ENCODE results near the gene POP5.
"Not testable (repeated sequence)": the region's sequence is repeated elsewhere in the genome, so short reads cannot be mapped to it uniquely, and the experiment has no call there.

Gene POP5

DNA sequence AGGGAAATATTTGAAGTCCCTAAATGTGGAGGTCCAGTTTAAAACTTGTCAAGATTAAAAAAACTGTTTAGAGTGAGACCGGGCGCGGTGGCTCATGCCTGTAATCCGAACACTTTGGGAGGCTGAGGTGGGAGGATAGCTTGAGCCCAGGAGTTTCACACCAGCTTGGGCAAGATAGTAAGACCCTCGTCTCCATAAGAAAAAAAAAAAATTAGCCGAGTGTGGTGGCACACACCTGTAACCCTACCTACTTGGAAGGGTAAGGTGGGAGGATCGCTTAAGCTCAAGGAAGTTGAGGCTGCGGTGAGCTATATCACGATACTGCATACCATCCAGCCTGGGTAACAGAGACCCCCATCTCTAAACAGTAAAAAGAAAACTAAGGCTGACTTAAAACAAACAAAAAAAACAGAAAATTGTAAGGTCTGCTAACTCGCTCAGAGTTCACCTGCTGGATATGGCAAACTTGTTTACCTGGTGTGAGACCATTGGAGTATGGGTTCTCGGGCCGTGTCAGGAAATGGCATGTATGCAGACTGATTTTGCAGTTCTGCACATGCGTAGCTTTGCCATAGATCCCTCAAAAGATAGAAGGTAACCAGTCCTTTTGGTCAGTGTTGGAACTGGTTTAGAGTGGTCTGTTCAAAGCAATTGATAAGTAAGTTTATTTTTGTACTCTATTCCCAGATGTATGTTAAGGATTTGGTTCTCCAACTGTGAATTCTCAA is 45.0 kb downstream of the POP5 start:
- DNase-seq (ENCODE audit: low read depth), result no peak

DNA sequence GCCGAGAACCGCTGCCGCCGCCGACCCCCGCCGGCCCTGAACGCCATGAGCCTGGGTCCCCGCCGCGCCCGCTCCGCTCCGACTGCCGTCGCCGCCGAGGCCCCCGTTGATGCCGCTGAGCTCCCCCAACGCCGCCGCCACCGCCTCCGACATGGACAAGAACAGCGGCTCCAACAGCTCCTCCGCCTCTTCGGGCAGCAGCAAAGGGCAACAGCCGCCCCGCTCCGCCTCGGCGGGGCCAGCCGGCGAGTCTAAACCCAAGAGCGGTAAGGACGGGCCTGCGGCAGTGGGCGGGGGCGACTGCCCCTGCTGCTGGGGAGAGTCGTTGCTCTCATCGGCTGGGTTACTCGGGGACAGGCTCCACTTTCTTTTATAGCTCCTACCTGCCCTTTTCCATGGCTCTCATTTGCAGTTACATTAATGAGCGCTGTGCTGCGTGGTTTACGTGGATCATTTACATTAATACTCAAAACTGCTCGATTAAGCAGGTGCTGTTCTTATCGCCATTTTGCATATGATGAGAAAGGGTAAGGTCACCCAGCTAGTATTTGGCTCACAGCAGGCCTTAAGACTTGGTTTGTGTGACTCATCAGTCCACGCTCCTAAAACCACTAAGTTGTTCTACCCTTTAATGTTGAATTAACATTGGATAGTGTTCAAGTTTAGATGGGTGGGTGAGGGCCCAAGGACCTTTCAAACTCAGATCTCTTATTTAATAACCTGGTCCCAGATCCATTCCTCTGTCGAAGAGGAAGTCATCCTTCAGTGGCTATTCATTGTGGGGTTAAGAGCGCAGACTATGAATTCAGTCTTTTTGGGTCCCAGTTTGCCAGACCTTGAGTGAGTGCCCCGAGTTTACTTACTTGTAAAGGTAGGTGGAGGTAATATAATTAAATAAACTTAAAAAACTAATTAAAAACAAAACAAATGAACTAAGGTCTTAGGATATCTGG is 46.2 kb downstream of the POP5 start:
- DNase-seq (ENCODE audit: low read depth), result peak; percentile 32

DNA sequence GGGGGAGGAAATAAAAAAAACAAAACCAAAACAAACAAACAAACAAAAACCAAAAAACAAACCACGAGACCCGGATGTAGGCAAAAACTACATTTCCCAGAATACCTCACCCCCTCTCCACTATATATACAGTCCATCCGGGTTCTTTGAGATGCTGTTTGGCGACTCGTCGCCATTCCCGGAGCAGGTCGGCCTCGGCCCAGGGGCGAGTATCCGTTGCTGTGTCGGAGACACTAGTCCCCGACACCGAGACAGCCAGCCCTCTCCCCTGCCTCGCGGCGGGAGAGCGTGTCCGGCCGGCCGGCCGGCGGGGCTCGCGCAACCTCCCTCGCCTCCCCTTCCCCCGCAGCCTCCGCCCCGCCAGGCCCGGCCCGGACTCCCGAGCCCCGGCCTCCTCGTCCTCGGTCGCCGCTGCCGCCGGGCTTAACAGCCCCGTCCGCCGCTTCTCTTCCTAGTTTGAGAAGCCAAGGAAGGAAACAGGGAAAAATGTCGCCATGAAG is 46.9 kb downstream of the POP5 start, which contains the start of gene RNF10:
Gene RNF10, plus strand, starts transcription at position 154 of the 500 bp plus-strand sequence. CDS start 456 bp downstream, outside the sequence.
- DNase-seq (ENCODE audit: low read depth), result peak; percentile 76

DNA sequence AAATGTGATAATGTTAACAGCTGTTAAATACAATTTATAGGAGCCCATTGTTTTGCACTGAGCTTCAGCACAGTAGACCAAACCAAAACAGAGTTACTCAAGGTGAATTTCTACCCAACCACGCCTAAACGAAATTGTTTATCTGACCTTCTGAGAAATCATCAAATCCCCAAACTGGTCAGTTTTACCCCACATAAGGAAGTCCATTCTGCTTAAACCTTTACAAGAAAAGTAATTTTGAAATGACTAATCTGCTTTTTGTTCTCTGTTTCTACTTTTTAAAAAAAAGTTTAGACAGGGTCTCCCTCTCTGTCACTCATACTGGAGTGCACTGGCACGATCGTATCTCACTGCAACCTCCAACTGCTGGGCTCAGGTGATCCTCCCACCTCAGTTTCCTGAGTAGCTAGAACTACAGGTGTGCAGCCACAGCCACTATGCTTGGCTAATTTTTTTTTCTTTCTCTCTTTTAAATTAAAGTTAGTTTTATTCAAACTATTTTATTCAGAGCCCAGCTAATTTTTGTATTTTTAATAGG is 48.4 kb downstream of the POP5 start:
- DNase-seq (ENCODE audit: low read depth), result no peak

DNA sequence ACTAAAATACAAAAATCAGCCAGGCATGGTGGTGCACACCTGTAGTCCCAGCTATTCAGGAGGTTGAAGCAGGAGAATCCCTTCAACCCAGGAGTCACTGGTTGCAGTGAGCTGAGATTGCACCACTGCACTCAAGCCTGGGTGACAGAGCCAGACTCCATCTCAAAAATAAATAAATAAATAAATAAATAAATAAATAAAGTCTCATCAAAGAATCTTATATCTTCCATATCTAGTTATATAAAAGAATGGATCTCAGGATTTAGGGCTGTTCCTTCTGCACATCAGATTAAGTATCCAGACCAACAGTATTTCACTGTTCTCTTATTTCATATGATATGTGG is 50.8 kb downstream of the POP5 start:
- not testable (repeated sequence) for DNase-seq (ENCODE audit: low read depth)

DNA sequence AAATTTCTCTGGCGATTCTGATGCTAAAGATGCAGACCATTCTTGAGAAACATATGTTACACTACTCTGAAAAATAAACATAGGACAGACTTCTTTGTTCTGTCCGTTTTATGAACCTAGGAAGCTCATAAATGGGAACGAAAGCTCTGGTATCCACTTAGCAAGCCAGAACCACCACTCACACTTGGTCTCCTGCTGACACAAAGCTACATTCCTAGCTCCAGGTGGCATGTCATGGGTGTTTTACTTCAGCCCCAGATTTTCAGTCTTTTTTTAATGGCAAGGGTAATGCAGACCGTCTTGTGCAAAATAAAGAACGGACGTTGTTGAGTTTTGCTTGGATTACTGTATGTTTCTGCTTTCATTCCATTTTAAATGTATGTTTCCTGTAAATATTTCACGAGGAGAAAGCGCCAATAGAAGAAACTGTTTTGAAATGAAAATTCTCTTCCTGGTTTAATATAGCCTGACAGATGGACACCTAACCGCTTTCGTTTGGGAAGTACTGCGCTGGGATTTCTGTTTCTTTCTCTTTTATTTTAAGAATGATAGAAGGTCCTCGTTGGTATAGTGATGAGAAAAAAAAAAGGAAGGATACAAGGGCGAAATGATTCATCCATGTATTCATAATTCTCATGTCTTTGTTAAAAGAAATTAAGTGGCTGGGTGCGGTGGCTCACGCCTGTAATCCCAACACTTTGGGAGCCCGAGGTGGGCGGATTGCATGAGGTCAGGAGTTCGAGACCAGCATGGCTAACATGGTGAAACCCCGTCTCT is 51.4 kb downstream of the POP5 start:
- no peak for DNase-seq (ENCODE audit: low read depth)

DNA sequence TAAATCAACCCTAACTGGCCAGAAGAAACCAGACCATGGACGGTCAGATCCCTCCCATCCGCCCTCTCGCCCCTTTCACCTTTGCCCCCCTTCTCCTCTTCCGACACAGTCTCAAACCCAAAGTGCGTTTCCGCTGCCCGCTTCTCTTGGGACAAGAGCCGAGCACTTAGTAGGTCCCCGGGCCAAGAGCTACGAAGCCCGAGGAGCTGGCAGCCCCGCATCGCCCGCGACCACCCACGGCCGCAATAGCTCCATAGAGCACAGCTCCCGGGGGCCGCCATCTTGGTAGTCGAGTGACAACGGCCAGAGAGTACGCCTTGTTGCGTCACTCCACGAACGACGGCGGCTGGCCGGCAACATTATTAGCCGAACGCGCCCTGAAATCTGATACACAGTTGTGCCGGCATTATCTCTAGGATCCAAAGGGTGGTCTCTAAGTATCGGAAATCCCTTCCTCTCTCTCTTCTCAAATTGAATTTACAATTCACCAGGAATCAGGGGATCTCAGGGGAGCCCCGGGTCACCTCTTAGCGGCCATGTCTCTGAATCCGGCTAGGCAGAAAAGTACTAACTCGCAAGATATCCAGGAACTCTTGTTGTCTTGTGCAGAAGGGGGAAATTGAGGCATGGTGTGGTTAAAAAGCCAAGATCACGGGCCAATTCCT is 52.2 kb downstream of the POP5 start, which contains the start of gene COQ5:
Gene COQ5, minus strand, starts transcription at position 298 of the 665 bp plus-strand sequence. Its CDS starts 17 bp downstream, at position 281.
- DNase-seq (ENCODE audit: low read depth), result peak; percentile 65
